ENCODE results near the gene ZDHHC14. TPM values are rescaled to one million over a fixed set of nuclear protein-coding genes. Genes with fewer than 3 reads are reported as not detected.
A peak's percentile ranks its signal among the peaks of the same experiment; 100 is the strongest.

The ZDHHC14 gene
- total RNA-seq, 1 experiment from 2014 or later, result 3.2 TPM

- DNase-seq (ENCODE audit: low spot score), result no peak
Observed at GRCh38 chr6:157491571-157492232, 110.7 kb downstream of the ZDHHC14 start.

- DNase-seq (ENCODE audit: low spot score), result no peak
Observed at GRCh38 chr6:157492249-157492648, 111.3 kb downstream of the ZDHHC14 start.

- no peak for DNase-seq (ENCODE audit: low spot score)
Observed at GRCh38 chr6:157492741-157493140, 111.8 kb downstream of the ZDHHC14 start.

DNA sequence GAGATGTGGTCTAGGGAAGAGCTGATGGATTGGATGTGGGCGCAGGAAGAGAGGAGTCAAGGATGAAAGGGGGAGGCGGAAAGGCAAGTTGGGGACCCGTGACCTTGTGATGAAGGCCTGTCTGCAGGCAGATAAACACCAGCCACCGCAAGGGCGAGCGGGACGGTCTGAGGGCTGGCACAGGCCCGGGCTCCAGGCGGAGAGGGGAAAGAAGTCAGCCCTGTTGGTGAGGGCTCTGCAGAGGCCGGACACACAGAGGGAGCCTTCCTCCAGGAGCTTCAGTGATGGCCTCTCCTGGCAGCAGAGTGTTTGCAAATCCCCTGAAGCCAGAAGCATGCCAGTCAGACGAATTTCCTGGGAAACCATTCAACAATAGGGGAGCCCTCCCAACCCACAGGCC, 112.2 kb downstream of the ZDHHC14 start:
- no peak for DNase-seq (ENCODE audit: low spot score)

DNA sequence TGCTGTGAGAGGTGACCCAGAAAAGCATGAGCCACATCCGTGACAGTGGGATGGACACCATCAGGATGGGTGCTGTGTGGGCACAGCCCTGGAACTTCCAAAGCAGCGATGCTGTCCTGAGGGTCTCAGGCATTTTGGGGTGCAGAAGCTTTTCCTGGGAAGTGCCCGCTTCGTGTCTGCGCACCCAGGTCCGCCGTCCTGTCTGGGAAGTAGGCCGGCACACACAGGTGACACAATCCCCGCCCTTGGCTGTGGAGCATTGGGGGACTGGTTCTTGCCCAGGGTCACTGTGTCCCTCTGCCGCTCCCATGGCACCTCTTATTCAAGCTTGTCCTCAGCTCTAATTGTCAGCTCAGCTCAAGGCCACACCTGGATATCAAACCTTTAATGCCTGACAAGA, 112.6 kb downstream of the ZDHHC14 start:
- no peak for DNase-seq (ENCODE audit: low spot score)

DNA sequence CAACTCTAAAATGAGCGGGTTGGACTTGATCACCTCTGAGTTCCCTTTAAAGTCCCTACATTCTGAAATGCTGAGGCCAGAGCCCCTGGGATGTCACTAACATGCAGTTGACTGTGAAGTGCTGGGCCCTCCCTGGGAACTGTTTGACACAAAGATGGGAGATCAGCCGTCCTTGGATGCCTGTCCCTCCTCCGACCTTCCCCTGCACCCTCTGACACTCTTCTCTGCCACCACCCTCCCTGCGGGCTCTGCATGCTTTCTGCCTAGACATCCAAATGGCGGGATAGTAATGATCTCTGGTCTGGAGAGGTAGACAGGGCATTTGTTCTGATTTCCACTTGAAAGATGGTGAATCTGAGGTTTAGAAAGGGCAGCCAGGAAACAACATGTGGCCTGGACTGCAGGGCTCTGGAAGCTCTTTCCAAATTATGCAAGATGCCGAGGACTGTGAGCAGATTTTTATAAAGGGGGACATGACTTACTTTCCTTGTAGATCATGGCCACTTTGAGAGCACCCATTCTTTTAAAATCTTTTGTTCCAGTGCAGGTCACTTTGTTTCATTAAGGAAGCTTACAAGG, 113.2 kb downstream of the ZDHHC14 start:
- DNase-seq (ENCODE audit: low spot score), result no peak

GRCh38 chr6:157496534-157497095, 115.6 kb downstream of the ZDHHC14 start:
- no peak for DNase-seq (ENCODE audit: low spot score)

DNA sequence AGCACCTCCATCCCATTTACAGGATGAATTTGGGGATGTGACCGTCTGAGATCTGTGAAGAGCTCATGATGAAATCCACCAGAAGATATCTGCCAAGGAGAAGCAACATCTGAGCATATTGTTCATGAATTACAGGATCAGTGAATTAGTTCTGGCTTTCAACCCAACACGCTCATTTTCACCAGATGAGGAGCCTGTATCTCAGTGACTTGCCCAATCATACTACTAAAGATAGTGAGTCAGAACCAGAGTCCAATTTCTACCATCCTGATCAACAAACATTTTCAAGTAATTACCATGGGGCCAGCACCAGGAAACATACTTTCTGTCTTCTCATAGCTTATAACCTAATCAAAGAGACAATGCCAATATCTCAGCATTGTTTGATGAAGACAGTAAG, 116.6 kb downstream of the ZDHHC14 start:
- DNase-seq (ENCODE audit: low spot score), result no peak

- DNase-seq (ENCODE audit: low spot score), result no peak
Observed at GRCh38 chr6:157498817-157499216, 117.8 kb downstream of the ZDHHC14 start.

DNA sequence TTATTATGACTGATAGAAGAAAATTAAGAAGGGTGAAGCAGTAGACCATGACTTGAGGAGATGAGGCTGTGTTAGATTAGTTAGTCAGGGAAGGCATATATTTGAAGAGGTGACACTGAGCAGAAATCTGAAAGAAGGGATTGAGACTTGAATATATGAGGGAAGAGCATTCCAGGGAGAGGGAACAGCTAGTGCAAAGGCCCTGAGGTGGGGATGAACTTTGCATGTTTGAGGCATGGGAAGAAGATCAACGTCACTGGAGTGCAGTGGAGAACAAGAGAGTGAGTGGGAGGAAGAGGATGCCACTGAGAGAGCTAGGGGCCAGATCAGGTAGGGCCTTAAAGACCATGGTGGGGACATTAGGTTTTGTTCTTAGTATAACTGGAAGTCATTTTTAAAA, 119.0 kb downstream of the ZDHHC14 start:
- no peak for DNase-seq (ENCODE audit: low spot score)

DNA sequence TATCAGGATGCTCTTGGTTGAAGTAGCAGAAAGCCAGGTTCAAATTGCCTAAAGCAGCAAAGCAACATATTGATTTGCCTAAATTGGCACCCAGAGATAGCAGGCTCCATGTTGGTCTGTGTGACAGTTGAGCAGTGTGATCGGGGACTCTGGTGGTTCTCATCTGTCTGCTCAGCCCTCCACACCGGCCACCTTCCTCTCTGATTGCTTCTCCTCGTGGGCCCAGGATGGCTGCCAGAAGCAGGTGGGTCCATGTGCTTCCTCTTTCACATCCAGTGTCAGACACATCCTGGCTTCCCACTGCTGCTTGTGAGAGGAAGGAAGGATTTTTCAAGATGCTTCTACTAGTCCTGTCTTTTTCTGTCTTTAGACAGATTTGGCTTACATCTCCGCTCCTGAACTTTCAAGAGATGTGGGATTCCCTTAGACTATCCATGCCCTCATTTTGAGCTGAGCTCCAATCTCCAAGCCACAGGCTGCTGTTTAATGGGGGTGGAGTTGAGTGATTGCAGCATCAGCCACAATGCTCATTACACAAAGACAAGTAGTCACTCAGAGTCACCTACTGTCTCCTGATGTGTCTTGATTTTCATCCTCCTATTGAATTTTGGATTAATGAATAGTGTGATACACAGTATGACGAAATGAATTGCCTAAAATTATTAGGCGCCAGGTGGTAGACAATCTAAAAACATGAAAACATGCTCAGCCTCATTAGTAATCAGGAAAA, 122.2 kb downstream of the ZDHHC14 start:
- DNase-seq (ENCODE audit: low spot score), result no peak

DNA sequence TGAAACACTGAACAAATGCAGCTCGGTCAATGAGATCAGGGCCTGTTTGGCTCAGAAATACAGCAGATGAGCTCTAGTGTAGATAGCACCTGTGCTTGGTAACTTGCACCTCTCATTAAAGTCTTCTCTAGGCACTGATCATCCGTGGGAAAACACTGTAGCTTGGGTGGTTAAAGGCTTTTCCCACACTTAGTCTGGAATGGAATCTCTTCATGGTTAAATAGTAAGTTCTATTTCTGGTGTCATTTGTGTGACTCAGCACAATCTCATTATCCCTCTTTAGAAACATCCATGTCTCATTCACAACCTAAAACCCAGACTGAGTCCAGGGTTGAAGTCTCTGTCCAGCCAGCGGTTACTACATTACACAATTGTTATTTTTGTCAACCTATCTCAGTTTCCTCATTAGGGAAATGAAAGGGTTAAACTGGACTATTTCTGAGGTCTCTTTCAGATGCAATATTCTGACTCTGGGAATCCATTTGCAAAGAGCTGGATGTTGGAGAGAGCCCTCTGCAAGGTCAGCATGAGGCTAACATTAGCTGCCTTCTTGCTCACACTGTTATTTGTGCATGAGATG, 125.0 kb downstream of the ZDHHC14 start:
- no peak for DNase-seq (ENCODE audit: low spot score)

GRCh38 chr6:157510323-157511188, 129.6 kb downstream of the ZDHHC14 start:
- no peak for DNase-seq (ENCODE audit: low spot score)

DNA sequence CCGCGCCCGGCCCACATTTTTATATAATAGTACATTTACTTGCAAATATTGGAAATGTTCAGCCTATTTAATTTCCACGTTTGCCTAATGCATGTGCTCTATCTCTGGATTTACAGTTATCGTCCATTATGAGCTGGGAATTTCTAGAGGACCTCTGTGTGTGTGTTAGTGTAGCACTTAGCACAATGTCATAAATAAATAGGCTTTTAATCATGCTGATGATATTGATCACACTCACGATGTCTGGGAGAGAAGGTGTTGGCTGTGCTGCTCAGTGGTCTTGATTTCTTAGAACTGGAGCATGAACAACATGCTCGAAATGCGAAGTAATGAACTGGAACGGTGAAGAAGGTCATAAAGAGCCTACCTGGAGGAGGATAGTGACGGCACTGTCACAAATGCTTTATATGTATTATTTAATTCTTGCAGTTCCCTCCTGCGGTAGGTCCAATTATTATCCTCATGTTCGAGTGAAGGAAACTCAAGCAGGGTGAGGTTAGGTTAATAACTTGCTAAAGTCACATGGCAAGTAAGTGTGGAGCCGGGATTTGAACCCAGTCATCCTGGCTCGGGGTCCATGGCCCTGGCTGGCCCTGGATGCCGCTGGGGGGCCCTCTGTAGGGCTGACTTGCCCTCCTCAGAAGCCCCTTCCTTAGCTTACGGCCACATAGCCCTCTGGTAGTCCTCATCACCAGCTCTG, 130.8 kb downstream of the ZDHHC14 start:
- DNase-seq (ENCODE audit: low spot score), result no peak

GRCh38 chr6:157512382-157512682, 131.3 kb downstream of the ZDHHC14 start:
- no peak for DNase-seq (ENCODE audit: low spot score)

- no peak for DNase-seq (ENCODE audit: low spot score)
Observed at GRCh38 chr6:157513004-157513603, 132.1 kb downstream of the ZDHHC14 start.

DNA sequence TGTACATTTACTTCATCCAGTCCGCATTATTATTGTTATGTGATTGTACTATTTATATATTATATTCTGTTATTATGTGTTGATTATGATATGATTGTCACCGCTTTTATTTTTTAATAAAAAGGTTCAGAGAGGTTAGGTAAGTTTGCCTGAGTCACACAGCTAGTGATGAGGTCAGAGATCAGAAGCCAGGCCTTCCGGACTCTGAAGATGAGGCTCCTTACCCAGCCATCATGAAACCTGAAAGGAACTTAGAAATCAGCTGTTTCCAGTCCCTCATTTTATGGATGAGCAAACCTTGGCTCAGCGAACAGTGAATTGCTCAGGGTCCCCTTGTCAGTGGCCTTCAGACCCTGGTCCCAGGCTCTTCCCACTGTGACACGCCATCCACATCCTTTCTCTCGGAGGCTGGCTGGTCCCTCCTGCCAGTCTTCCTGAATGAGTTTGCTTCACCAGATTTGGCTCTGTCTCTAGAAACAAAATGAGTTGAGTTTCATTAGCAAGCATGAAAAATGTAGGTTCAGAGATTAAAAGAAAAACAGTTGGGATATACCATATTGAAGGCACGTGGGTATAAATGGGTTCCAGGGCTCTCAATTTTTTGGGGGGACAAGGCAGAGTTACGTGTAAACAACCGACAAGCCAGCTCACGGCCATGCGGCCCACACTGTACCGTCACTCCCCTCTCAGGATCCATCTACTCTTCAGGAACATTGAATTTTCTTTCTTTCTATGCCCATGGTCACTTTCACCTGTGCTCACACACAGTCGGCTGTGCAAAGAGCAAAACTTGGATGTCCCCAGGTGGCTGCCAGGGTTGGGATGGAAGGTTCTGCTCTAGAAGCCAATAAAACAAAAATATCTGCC, 132.9 kb downstream of the ZDHHC14 start:
- no peak for DNase-seq (ENCODE audit: low spot score)

DNA sequence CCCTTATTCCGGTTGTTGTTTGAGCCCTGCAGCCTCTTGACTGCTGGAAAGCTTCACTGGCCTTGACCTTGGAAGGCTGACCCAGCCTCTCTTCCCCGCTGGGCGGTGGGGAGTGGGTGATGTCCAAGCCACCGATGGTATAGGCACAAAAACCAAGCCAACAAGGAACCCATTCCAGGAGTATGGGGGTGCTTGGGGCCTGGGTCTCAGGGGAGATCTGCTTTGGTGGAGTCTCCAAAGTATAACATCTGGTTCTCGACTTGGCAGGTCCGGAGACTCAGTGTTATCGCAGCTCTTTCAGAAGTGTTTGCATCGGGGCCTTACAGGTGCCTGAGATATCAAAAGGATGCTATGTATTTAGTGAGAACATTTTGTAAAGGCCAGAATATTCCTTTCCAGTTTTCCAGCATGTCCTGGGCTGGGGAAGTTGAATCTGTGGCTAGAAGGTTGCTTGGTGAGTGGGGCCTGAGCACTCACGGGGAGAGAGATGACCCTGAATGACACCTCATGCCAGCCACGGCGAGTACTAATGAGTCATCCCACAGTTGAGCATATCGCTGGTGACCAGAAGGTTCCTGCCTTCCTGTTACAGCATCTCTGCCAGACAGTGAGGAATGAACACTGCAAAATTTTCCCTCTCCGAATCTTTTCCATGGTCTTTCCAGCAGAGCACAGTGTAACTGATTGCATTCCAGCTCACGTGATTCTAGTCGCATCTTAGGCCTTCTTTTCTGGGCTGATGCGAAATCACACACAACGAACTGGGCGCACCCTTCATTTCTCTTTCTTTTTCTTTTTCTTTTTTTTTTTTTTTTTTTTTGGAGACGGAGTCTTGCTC, 133.9 kb downstream of the ZDHHC14 start:
- DNase-seq (ENCODE audit: low spot score), result peak; percentile 53
